ENCODE measurements around the gene ENPP3. TPM values are rescaled to one million over a fixed set of nuclear protein-coding genes. Genes with fewer than 3 reads are reported as not detected.

The ENPP3 gene
- total RNA-seq, 1 donor from 2014 or later = 0.82 TPM

GRCh38 chr6:131728296-131728939 lies 91.3 kb downstream of the ENPP3 start:
- DNase-seq (ENCODE audit: extremely low spot score, unreplicated experiment) = no peak
- no peak overlapping the region for H3K27ac Mint-ChIP-seq
- no peaks in the 10 kb centered on the region for H3K36me3 Mint-ChIP-seq
- no peaks in the 10 kb centered on the region for H3K27me3 Mint-ChIP-seq
- no peaks in the 10 kb centered on the region for H3K9me3 Mint-ChIP-seq
- H3K4me1 Mint-ChIP-seq (ENCODE audit: unreplicated experiment) = no peaks in the 10 kb centered on the region
- no peak overlapping the region for H3K4me3 Mint-ChIP-seq
- TF ChIP-seq CTCF (conservative IDR thresholded peaks at IDR 0.05) = no peak

DNA sequence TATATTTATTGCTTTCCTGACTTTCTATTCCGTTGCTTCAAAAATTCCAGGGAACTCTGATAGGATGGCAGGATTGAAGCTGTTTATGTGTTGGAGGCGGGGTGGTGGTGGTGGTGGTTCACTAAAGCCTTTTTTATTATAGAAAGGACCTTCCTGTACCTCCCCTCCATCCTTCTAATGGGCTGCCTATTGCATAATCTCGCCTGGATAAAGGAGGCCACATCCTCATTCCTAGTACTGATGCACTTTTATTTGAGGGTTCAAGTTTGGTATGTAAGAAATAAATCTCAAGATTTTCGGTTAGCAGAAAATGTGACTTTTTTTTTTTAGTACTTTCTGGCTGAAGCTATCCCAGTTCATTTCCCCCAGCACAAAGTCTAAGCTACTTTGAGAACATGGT lies 92.4 kb downstream of the ENPP3 start:
- no peak overlapping the region for H3K27ac Mint-ChIP-seq
- no peak overlapping the region for H3K4me3 Mint-ChIP-seq
- H3K4me1 Mint-ChIP-seq (ENCODE audit: unreplicated experiment) = no peaks in the 10 kb centered on the region
- no peaks in the 10 kb centered on the region for H3K27me3 Mint-ChIP-seq
- no peaks in the 10 kb centered on the region for H3K36me3 Mint-ChIP-seq
- TF ChIP-seq CTCF (conservative IDR thresholded peaks at IDR 0.05) = no peak
- H3K9me3 Mint-ChIP-seq = no peaks in the 10 kb centered on the region
- no peak for DNase-seq (ENCODE audit: extremely low spot score, unreplicated experiment)

DNA sequence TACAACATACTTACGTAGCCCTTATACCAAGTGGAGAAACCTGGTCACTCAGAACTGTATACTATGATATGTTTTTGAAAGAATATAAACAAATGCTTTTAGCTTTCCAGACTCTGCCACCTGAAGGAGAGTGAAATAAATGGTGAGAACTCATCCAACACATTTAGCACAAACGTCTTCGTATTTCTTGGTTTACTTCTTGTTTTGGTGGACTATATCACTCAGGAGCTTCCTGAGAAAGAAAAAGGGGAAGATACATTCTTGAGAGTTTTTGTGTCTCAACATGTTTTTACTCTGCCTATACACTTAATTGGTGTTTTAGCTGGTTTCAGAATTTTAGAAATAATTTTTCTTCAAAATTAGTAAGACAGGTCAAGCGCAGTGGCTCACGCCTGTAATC lies 93.2 kb downstream of the ENPP3 start:
- no peak overlapping the region for H3K27ac Mint-ChIP-seq
- no peaks in the 10 kb centered on the region for H3K4me1 Mint-ChIP-seq (ENCODE audit: unreplicated experiment)
- no peaks in the 10 kb centered on the region for H3K36me3 Mint-ChIP-seq
- H3K4me3 Mint-ChIP-seq = no peak overlapping the region
- no peak for TF ChIP-seq CTCF (conservative IDR thresholded peaks at IDR 0.05)
- H3K9me3 Mint-ChIP-seq = no peaks in the 10 kb centered on the region
- H3K27me3 Mint-ChIP-seq = no peaks in the 10 kb centered on the region
- DNase-seq (ENCODE audit: extremely low spot score, unreplicated experiment) = no peak

DNA sequence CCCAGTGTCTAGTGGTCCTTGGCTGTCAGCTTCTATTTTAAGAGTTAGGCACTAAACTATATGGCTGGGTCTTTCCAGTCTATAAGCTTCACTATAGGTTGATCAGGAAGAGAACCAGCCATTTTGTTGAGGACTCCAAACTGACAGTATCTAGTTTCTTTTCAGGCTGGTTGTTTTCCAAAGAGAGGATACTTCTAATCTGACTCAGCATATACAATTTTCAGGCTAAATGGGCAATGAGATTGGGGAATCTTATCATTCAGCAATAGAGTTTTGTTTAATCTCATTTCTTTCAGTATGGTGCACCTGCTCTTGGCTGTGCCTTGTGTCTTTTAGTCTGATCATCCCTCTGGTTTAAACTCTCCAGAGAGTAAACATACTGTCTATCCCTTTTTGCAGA lies 94.1 kb downstream of the ENPP3 start:
- Mint-ChIP-seq H3K27ac (no peak overlapping the region), H3K4me3 (no peak overlapping the region), H3K9me3 (no peaks in the 10 kb centered on the region), H3K4me1 (ENCODE audit: unreplicated experiment) (no peaks in the 10 kb centered on the region), H3K36me3 (no peaks in the 10 kb centered on the region), H3K27me3 (no peaks in the 10 kb centered on the region)
- no peak for TF ChIP-seq CTCF (conservative IDR thresholded peaks at IDR 0.05)
- DNase-seq (ENCODE audit: extremely low spot score, unreplicated experiment) = no peak

DNA sequence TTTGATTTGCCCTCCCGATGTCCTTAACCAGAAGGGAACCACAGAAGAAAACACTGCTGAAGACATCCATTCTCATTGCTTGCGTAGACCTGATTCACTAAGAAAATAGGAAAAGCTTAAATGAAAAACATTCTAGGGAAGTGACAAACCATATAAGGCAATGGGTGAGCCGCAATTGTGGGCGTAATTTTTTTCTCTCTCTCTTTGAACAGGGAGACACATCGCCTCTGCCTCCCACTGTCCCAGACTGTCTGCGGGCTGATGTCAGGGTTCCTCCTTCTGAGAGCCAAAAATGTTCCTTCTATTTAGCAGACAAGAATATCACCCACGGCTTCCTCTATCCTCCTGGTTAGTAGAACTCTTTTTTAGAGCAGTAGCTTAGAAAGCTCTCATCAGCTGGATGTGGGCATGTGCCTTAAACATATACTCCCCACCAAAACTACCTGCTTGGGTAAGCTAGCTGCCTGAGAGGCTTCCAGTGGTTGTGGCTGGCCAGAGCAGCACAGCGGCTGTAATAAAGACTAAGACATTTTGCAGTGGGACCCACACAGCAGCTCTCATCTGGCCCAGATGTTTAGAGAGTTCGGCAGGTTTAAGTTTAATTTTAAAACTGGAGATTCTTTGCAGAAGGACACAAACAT lies 96.4 kb downstream of the ENPP3 start:
- no peaks in the 10 kb centered on the region for H3K27me3 Mint-ChIP-seq
- TF ChIP-seq CTCF (conservative IDR thresholded peaks at IDR 0.05) = no peak
- H3K9me3 Mint-ChIP-seq = no peaks in the 10 kb centered on the region
- H3K36me3 Mint-ChIP-seq = no peaks in the 10 kb centered on the region
- H3K27ac Mint-ChIP-seq = no peak overlapping the region
- no peak overlapping the region for H3K4me3 Mint-ChIP-seq
- H3K4me1 Mint-ChIP-seq (ENCODE audit: unreplicated experiment) = no peaks in the 10 kb centered on the region
- DNase-seq (ENCODE audit: extremely low spot score, unreplicated experiment) = no peak
